Stimulated activated CD4-positive, alpha-beta T cell treated with anti-CD3 and anti-CD28 coated beads, Interleukin-1b, Interleukin-23, amount 100 ng/mL, for 48 hours (primary cell): ENCODE measurements around the gene ATP11A.
"Not testable (repeated sequence)": the region's sequence is repeated elsewhere in the genome, so short reads cannot be mapped to it uniquely, and the experiment has no call there.

Source experiments
- DNase-seq: peaks from one replicate; pipeline ENCODE4 v3.0.0-alpha.2; 2020

Gene ATP11A

GRCh38 chr13:112871742-112872141, 181.9 kb downstream of the ATP11A start:
- no peak for DNase-seq

- peak; percentile 49 for DNase-seq
Observed at GRCh38 chr13:112872657-112873631, 183.1 kb downstream of the ATP11A start.

- DNase-seq: peak; percentile 73
Observed at GRCh38 chr13:112873851-112874750, 184.3 kb downstream of the ATP11A start.

- no peak for DNase-seq
Observed at GRCh38 chr13:112874751-112875300, 185.0 kb downstream of the ATP11A start.

- DNase-seq: no peak
Observed at GRCh38 chr13:112875627-112876026, 185.8 kb downstream of the ATP11A start.

- no peak for DNase-seq
Observed at GRCh38 chr13:112876305-112877000, 186.6 kb downstream of the ATP11A start.

GRCh38 chr13:112877066-112877465, 187.2 kb downstream of the ATP11A start:
- DNase-seq: no peak

GRCh38 chr13:112877539-112877938, 187.7 kb downstream of the ATP11A start:
- no peak for DNase-seq

GRCh38 chr13:112877976-112878955, 188.4 kb downstream of the ATP11A start:
- DNase-seq: no peak

GRCh38 chr13:112879283-112879833, 189.5 kb downstream of the ATP11A start:
- DNase-seq: no peak

GRCh38 chr13:112880221-112880641, 190.4 kb downstream of the ATP11A start:
- no peak for DNase-seq

GRCh38 chr13:112880976-112881540, 191.2 kb downstream of the ATP11A start:
- no peak for DNase-seq

GRCh38 chr13:112881656-112882554, 192.1 kb downstream of the ATP11A start:
- no peak for DNase-seq

- DNase-seq: no peak
Observed at GRCh38 chr13:112882555-112883024, 192.8 kb downstream of the ATP11A start.

- DNase-seq: no peak
Observed at GRCh38 chr13:112883241-112883945, 193.6 kb downstream of the ATP11A start.

- DNase-seq: not testable (repeated sequence)
Observed at GRCh38 chr13:112884700-112885099, 194.9 kb downstream of the ATP11A start.

GRCh38 chr13:112885242-112885781, 195.5 kb downstream of the ATP11A start:
- no peak for DNase-seq

- no peak for DNase-seq
Observed at GRCh38 chr13:112885782-112886268, 196.0 kb downstream of the ATP11A start.
